ENCODE results near the gene CASKIN1.
"Not testable (repeated sequence)": the region's sequence is repeated elsewhere in the genome, so short reads cannot be mapped to it uniquely, and the experiment has no call there.

DNA sequence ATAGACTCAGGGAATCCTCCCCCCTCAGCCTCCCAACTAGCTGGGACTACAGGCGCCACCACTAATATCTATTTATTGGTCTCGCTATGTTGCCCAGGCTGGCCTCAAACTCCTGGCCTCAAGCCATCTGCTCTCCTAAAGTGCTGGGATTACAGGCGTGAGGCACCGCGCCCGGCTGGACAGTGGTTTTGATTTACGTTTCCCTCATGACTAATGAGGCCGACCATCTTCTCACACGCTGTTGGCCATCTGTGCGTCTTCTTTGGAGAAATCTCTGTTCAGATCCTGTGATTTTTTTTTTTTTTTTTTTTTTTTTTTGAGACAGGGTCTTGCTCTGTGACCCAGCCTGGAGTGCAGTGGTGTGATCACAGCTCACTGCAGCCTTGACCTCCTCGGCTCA, 67.2 kb downstream of the CASKIN1 start:
- TF ChIP-seq, protein P1, sequence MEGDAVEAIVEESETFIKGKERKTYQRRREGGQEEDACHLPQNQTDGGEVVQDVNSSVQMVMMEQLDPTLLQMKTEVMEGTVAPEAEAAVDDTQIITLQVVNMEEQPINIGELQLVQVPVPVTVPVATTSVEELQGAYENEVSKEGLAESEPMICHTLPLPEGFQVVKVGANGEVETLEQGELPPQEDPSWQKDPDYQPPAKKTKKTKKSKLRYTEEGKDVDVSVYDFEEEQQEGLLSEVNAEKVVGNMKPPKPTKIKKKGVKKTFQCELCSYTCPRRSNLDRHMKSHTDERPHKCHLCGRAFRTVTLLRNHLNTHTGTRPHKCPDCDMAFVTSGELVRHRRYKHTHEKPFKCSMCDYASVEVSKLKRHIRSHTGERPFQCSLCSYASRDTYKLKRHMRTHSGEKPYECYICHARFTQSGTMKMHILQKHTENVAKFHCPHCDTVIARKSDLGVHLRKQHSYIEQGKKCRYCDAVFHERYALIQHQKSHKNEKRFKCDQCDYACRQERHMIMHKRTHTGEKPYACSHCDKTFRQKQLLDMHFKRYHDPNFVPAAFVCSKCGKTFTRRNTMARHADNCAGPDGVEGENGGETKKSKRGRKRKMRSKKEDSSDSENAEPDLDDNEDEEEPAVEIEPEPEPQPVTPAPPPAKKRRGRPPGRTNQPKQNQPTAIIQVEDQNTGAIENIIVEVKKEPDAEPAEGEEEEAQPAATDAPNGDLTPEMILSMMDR (IDR thresholded peaks at IDR 0.05), result not testable (repeated sequence)
- TF ChIP-seq RFX5 (IDR thresholded peaks at IDR 0.05); POLR2A (IDR thresholded peaks at IDR 0.05; ENCODE audit: low read length); MAFK (IDR thresholded peaks at IDR 0.05; ENCODE audit: partially characterized antibody); POLR2AphosphoS2 (conservative IDR thresholded peaks at IDR 0.05; ENCODE audit: low read length); PHF8 (IDR thresholded peaks at IDR 0.05; ENCODE audit: borderline replicate concordance, low read depth): not testable (repeated sequence)
